PC-9 (cell line): ENCODE measurements around the gene ZNF316. TPM values are rescaled to one million over a fixed set of nuclear protein-coding genes. Genes with fewer than 3 reads are reported as not detected.

Source experiments
- BruUV-seq: library from RNA; stranded (reverse); fragments of 400-500 nt; replicated peaks from 2 replicates; lab custom pipeline; 2021; lab: Mats Ljungman, UMichigan
- CTCF ChIA-PET: fragments of 300-600 bp; sonication (Branson Sonifier 250); formaldehyde crosslinking; loops from one replicate; lab custom pipeline; 2022; ENCODE audit warnings: antibody characterized with exemption; lab: Charles Lee
- POLR2A ChIA-PET: fragments of 300-600 bp; sonication (Branson Sonifier 250); formaldehyde crosslinking; loops from one replicate; lab custom pipeline; 2022; ENCODE audit warnings: antibody characterized with exemption; ENCODE audit not compliant: unreplicated experiment; lab: Charles Lee
- DNase-seq, 2 experiments: peaks; one replicate each; pipeline versions ENCODE4 v3.0.0 to v3.0.0-alpha.2; 2015 to 2022; ENCODE audit warnings: mixed read lengths in 1 of 2
- H2AFZ ChIP-seq: fragments of 200-600 bp; sonication (generic); 2 replicates; pipeline ENCODE4 v1.8.1; 2017; ENCODE audit warnings: antibody characterized with exemption
- H3F3A ChIP-seq: fragments of 200-600 bp; sonication (generic); 2 replicates; pipeline ENCODE4 v1.8.1; 2017; ENCODE audit warnings: antibody characterized with exemption, mild to moderate bottlenecking, low read depth; ENCODE audit not compliant: insufficient read depth
- H3K27ac ChIP-seq: fragments of 200-600 bp; sonication (generic); 2 replicates; pipeline ENCODE4 v1.6.1; 2016; ENCODE audit warnings: mixed run types
- H3K27me3 ChIP-seq: fragments of 200-600 bp; sonication (generic); 2 replicates; pipeline ENCODE4 v1.6.1; 2016; ENCODE audit warnings: low read depth, mixed run types; ENCODE audit not compliant: insufficient read depth
- H3K36me3 ChIP-seq: fragments of 200-600 bp; sonication (generic); 2 replicates; pipeline ENCODE4 v1.6.1; 2016; ENCODE audit warnings: low read depth, mixed run types
- H3K4me1 ChIP-seq: fragments of 200-600 bp; sonication (generic); replicated peaks from 2 replicates; pipeline ENCODE4 v1.6.1; 2016; ENCODE audit warnings: mixed run types; ENCODE audit not compliant: insufficient read depth
- H3K4me2 ChIP-seq: fragments of 200-600 bp; sonication (generic); 2 replicates; pipeline ENCODE4 v1.6.1; 2017; ENCODE audit warnings: mixed run types
- H3K4me3 ChIP-seq: fragments of 200-600 bp; sonication (generic); 2 replicates; pipeline ENCODE4 v1.6.1; 2016; ENCODE audit warnings: mixed run types
- H3K79me2 ChIP-seq: fragments of 200-600 bp; sonication (generic); 2 replicates; pipeline ENCODE4 v1.6.1; 2017; ENCODE audit warnings: low read depth, mixed run types
- H3K9me2 ChIP-seq: fragments of 200-600 bp; sonication (generic); 2 replicates; pipeline ENCODE4 v1.8.1; 2017; ENCODE audit warnings: mild to moderate bottlenecking; ENCODE audit not compliant: insufficient read depth
- H3K9me3 ChIP-seq: fragments of 200-600 bp; sonication (generic); 2 replicates; pipeline ENCODE4 v1.8.1; 2016; ENCODE audit warnings: low read depth; ENCODE audit not compliant: insufficient read depth
- H4K20me1 ChIP-seq: fragments of 200-600 bp; sonication (generic); 2 replicates; pipeline ENCODE4 v1.8.1; 2017; ENCODE audit not compliant: insufficient read depth
- CTCF ChIP-seq: fragments of 200-600 bp; sonication (generic); conservative IDR thresholded peaks from 2 replicates; pipeline ENCODE4 v1.6.1; 2017; ENCODE audit warnings: mixed run types, antibody characterized with exemption, mild to moderate bottlenecking, moderate library complexity
- EZH2 ChIP-seq: fragments of 200-600 bp; sonication (generic); IDR thresholded peaks from 2 replicates; pipeline ENCODE4 v1.8.0; 2017; ENCODE audit warnings: antibody characterized with exemption, low read depth
- intact Hi-C: fragments of 100-400 bp; cut with micrococcal nuclease; formaldehyde crosslinking; loops from one replicate; pipeline ENCODE4 v1.10.0; 2022; ENCODE audit not compliant: unreplicated experiment
- total RNA-seq: library from RNA; stranded (reverse); gene quantifications from 2 replicates; pipeline ENCODE4 v1.2.3, GENCODE V29; 2021

Gene ZNF316
- total RNA-seq, 1 experiment from 2014 or later = 28.4 TPM

- Histone ChIP-seq H3K4me2 (no peak overlapping the region), H3K36me3 (no peaks in the 10 kb centered on the region), H4K20me1 (no peaks in the 10 kb centered on the region), H3K9me3 (no peaks in the 10 kb centered on the region), H3K27ac (no peak overlapping the region), H2AFZ (no peak overlapping the region), H3K9me2 (no peaks in the 10 kb centered on the region), H3K4me3 (no peak overlapping the region), H3K4me1 (0 out of 2 replicates have a peak, but pooled peaks cover 1% of the 10 kb centered on the region), H3K79me2 (no peaks in the 10 kb centered on the region), H3F3A (no peaks in the 10 kb centered on the region), H3K27me3 (no peaks in the 10 kb centered on the region)
- intact Hi-C loops = no loop called here
- DNase-seq = no peak
- no TSS peak for BruUV-seq
- TF ChIP-seq CTCF (no peak), EZH2 (no peak)
- POLR2A ChIA-PET = no interaction called here
- CTCF ChIA-PET = no interaction called here
These were observed 15.7 kb upstream of the ZNF316 start for GRCh38 chr7:6621195-6622133.

- no TSS peak for BruUV-seq
- no peaks in the 10 kb centered on the region for H3K9me2 ChIP-seq
- no peak overlapping the region for H3K4me3 ChIP-seq
- H3K9me3 ChIP-seq = no peaks in the 10 kb centered on the region
- ChIA-PET CTCF (no interaction called here), POLR2A (no interaction called here)
- H3K36me3 ChIP-seq = no peaks in the 10 kb centered on the region
- H4K20me1 ChIP-seq = no peaks in the 10 kb centered on the region
- no peaks in the 10 kb centered on the region for H3K27me3 ChIP-seq
- DNase-seq = no peak
- no peak overlapping the region for H3K27ac ChIP-seq
- intact Hi-C loops = no loop called here
- no peaks in the 10 kb centered on the region for H3F3A ChIP-seq
- no peaks in the 10 kb centered on the region for H3K79me2 ChIP-seq
- TF ChIP-seq EZH2 (no peak), CTCF (no peak)
- H3K4me2 ChIP-seq = no peak overlapping the region
- H3K4me1 ChIP-seq = no peaks in the 10 kb centered on the region
- no peak overlapping the region for H2AFZ ChIP-seq
These were observed 14.9 kb upstream of the ZNF316 start for GRCh38 chr7:6622134-6622710.

DNA sequence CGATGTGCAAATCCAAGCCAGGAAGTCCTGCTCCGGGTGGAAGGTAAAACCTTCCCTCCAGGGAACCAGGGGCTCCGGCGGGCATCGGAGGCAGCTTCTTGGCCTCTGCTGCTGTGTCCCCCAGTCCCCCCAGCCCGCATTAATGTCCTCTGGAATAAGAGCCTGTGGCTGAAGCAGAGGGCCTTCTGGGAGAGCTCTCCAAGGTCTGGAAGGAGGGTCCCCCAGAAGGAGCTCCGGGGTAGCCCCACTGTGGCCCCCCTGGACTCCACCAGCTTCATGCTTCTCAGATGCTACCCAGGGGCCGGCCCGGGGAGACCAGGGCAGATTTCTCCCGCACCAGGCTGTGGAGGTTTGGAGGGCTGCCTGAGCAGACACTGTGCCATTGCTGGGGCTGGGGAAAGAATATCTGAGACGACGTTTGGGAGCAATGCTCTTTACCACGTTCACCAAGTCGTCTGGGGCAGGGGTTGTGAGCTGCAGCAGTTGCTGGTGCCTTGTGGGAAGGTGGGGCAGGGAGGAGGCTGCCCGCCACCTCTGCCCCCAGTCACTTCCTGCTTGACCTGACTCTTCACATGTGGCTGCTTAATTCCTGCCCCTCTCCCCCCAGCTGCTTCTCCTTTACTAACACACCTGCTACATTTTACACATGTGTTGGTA, 13.4 kb upstream of the ZNF316 start:
- BruUV-seq = no TSS peak
- Histone ChIP-seq H3K9me2 (no peaks in the 10 kb centered on the region), H3K4me2 (no peak overlapping the region), H3K27ac (no peak overlapping the region), H3K9me3 (no peaks in the 10 kb centered on the region), H3K79me2 (no peaks in the 10 kb centered on the region), H3K4me1 (no peaks in the 10 kb centered on the region), H3K27me3 (no peaks in the 10 kb centered on the region), H3K4me3 (no peak overlapping the region), H4K20me1 (no peaks in the 10 kb centered on the region), H3K36me3 (no peaks in the 10 kb centered on the region), H3F3A (no peaks in the 10 kb centered on the region), H2AFZ (no peak overlapping the region)
- ChIA-PET CTCF (no interaction called here), POLR2A (interaction anchor here (0.6 kb wide), 2 partner anchors 11 to 12 kb away, joined by 5 to 16 read pairs; no protein-coding TSS in a partner anchor)
- TF ChIP-seq CTCF (no peak), EZH2 (no peak)
- no peak for DNase-seq
- intact Hi-C loops = no loop called here
